GM12878 (cell line): ENCODE data around the gene RASSF10. TPM values are rescaled to one million over a fixed set of nuclear protein-coding genes. Genes with fewer than 3 reads are reported as not detected.

Experiments
- ATAC-seq: fragments of 200-7000 bp; cut with Tn5 transposase; 3 replicates; pipeline ENCODE4 v1.9.1; 2020; ENCODE audit warnings: mild to moderate bottlenecking, moderate library complexity
- BruUV-seq: library from RNA; stranded (reverse); fragments of 400-500 nt; replicated peaks from 2 replicates; lab custom pipeline; 2021; lab: Mats Ljungman, UMichigan
- CTCF ChIA-PET: fragments of 300-600 bp; sonication (Branson Sonifier 250); formaldehyde crosslinking; extraction: SDS; loops from one replicate; lab custom pipeline; 2021; ENCODE audit warnings: inconsistent platforms; lab: Yijun Ruan, JAX
- POLR2A ChIA-PET: fragments of 350-600 bp; formaldehyde crosslinking; extraction: SDS; loops from one replicate; lab custom pipeline; 2021; ENCODE audit warnings: inconsistent platforms; lab: Charles Lee
- RAD21 ChIA-PET: fragments of 300-600 bp; sonication (Branson Sonifier 250); formaldehyde crosslinking; loops from one replicate; lab custom pipeline; 2023; ENCODE audit warnings: antibody characterized with exemption; ENCODE audit not compliant: unreplicated experiment; lab: Charles Lee
- SMC1A ChIA-PET: fragments of 300-600 bp; sonication (Branson Sonifier 250); formaldehyde crosslinking; loops from one replicate; lab custom pipeline; 2023; ENCODE audit not compliant: unreplicated experiment, uncharacterized antibody; lab: Charles Lee
- DNase-seq: peaks from one replicate; pipeline ENCODE4 v3.0.0-alpha.2; 2011; ENCODE audit warnings: low read depth, low spot score
- FAIRE-seq: peaks from 3 replicates; lab custom pipeline; 2011; peaks lifted over from hg19 to GRCh38; lab: Jason Lieb, UNC
- H2AFZ ChIP-seq: 2 replicates; pipeline ENCODE4 v1.6.0; 2011; ENCODE audit warnings: low read depth, low read length, control low read depth; ENCODE audit not compliant: control insufficient read depth
- H3K27ac ChIP-seq: 2 replicates; pipeline ENCODE4 v1.5.1; 2011; ENCODE audit warnings: control low read depth; ENCODE audit not compliant: control insufficient read depth, insufficient read depth
- H3K27me3 ChIP-seq, 2 experiments: replicated peaks in 1 of 2; 2 replicates each; pipeline versions ENCODE4 v1.6.0 to v1.6.1; 2011; ENCODE audit warnings: low read length in 1 of 2; ENCODE audit not compliant: control insufficient read depth in 2 of 2, insufficient read depth in 2 of 2
- H3K36me3 ChIP-seq, 2 experiments: 2 replicates each; pipeline ENCODE4 v1.5.1; 2011; ENCODE audit warnings: low read length in 1 of 2; ENCODE audit not compliant: control insufficient read depth in 2 of 2, insufficient read depth in 2 of 2
- H3K4me1 ChIP-seq: 2 replicates; pipeline ENCODE4 v1.6.1; 2011; ENCODE audit warnings: mild to moderate bottlenecking, low read length, moderate library complexity, mixed read lengths; ENCODE audit not compliant: control insufficient read depth, insufficient read depth
- H3K4me2 ChIP-seq: 2 replicates; pipeline ENCODE4 v1.6.0; 2011; ENCODE audit warnings: control low read depth; ENCODE audit not compliant: control insufficient read depth, insufficient read depth
- H3K4me3 ChIP-seq: fragments of 200-600 bp; sonication (generic); 2 replicates; pipeline ENCODE4 v1.5.1; 2016
- H3K79me2 ChIP-seq: 2 replicates; pipeline ENCODE4 v1.6.0; 2011; ENCODE audit warnings: low read length; ENCODE audit not compliant: control insufficient read depth, insufficient read depth
- H3K9ac ChIP-seq: 2 replicates; pipeline ENCODE4 v1.8.0; 2011; ENCODE audit warnings: low read length, control low read depth, mixed read lengths; ENCODE audit not compliant: control insufficient read depth, insufficient read depth
- H3K9me3 ChIP-seq: replicated peaks from 3 replicates; pipeline ENCODE4 v1.5.1; 2011; ENCODE audit warnings: mild to moderate bottlenecking, low read length; ENCODE audit not compliant: control insufficient read depth, insufficient read depth
- H4K20me1 ChIP-seq: 2 replicates; pipeline ENCODE4 v1.6.0; 2011; ENCODE audit not compliant: control insufficient read depth, insufficient read depth
- BHLHE40 ChIP-seq, 2 experiments: fragments of 450-650 bp in 1 of 2; IDR thresholded peaks; 2 replicates each; pipeline ENCODE4 v1.6.1; 2011 to 2017; ENCODE audit warnings: low read depth in 2 of 2, borderline replicate concordance in 1 of 2, improper control_type of control experiment in 1 of 2, low read length in 1 of 2, mild to moderate bottlenecking in 1 of 2
- ELK1 ChIP-seq: IDR thresholded peaks from 2 replicates; pipeline ENCODE4 v1.6.1; 2012; ENCODE audit warnings: low read depth, low read length, improper control_type of control experiment
- EP300 ChIP-seq, 2 experiments: fragments of 150-350 bp in 1 of 2; IDR thresholded peaks; 2 replicates each; pipeline ENCODE4 v1.6.1; 2011 to 2012; ENCODE audit warnings: low read depth in 2 of 2, low read length in 2 of 2, borderline replicate concordance in 1 of 2, improper control_type of control experiment in 1 of 2, inconsistent platforms in 1 of 2; ENCODE audit not compliant: control insufficient read depth in 1 of 2
- ESRRA ChIP-seq: IDR thresholded peaks from 2 replicates; pipeline ENCODE4 v1.6.1; 2012; ENCODE audit warnings: mild to moderate bottlenecking, low read length, improper control_type of control experiment
- FOXK2 ChIP-seq: fragments of 450-650 bp; IDR thresholded peaks from 2 replicates; pipeline ENCODE4 v1.6.1; 2017; ENCODE audit warnings: mild to moderate bottlenecking, moderate library complexity
- GATAD2B ChIP-seq: fragments of 450-650 bp; conservative IDR thresholded peaks from 2 replicates; pipeline ENCODE4 v1.6.1; 2017; ENCODE audit warnings: low read depth, mild to moderate bottlenecking, moderate library complexity
- IKZF1 ChIP-seq: fragments of 450-650 bp; conservative IDR thresholded peaks from 2 replicates; pipeline ENCODE4 v1.6.1; 2017; ENCODE audit warnings: antibody characterized with exemption, mild to moderate bottlenecking
- MTA2 ChIP-seq: fragments of 450-650 bp; IDR thresholded peaks from 2 replicates; pipeline ENCODE4 v1.6.1; 2016; ENCODE audit warnings: low read depth, mild to moderate bottlenecking, moderate library complexity
- NFYA ChIP-seq: IDR thresholded peaks from 2 replicates; pipeline ENCODE4 v1.6.1; 2011; ENCODE audit warnings: low read depth, mild to moderate bottlenecking, low read length, improper control_type of control experiment, borderline replicate concordance
- PAX5 ChIP-seq: IDR thresholded peaks from 2 replicates; pipeline ENCODE4 v1.6.1; 2011; ENCODE audit warnings: low read depth, low read length, borderline replicate concordance
- POLR2AphosphoS2 ChIP-seq: IDR thresholded peaks from 2 replicates; pipeline ENCODE4 v1.6.1; 2011; ENCODE audit warnings: low read depth, mild to moderate bottlenecking, low read length, improper control_type of control experiment, moderate library complexity
- POU2F2 ChIP-seq: IDR thresholded peaks from 3 replicates; pipeline ENCODE4 v1.6.1; 2011; ENCODE audit warnings: low read depth, mild to moderate bottlenecking, low read length, borderline replicate concordance
- RB1 ChIP-seq: fragments of 450-650 bp; formaldehyde crosslinking; IDR thresholded peaks from 2 replicates; pipeline ENCODE4 v1.6.1; 2017; ENCODE audit warnings: mild to moderate bottlenecking, borderline replicate concordance
- RELA ChIP-seq: fragments of 450-650 bp; IDR thresholded peaks from 2 replicates; pipeline ENCODE4 v1.8.0; 2014; ENCODE audit warnings: borderline replicate concordance; ENCODE audit not compliant: partially characterized antibody
- SIN3A ChIP-seq: IDR thresholded peaks from 2 replicates; pipeline ENCODE4 v1.6.1; 2012; ENCODE audit warnings: low read depth, low read length, improper control_type of control experiment
- SIX5 ChIP-seq: IDR thresholded peaks from 2 replicates; pipeline ENCODE4 v1.6.1; 2011; ENCODE audit warnings: mild to moderate bottlenecking, low read depth, low read length, moderate library complexity; ENCODE audit not compliant: severe bottlenecking
- SUZ12 ChIP-seq: fragments of 200-600 bp; sonication (generic); IDR thresholded peaks from one replicate; pipeline ENCODE4 v1.6.1; 2018; ENCODE audit warnings: antibody characterized with exemption, mild to moderate bottlenecking; ENCODE audit not compliant: unreplicated experiment
- TAF1 ChIP-seq: IDR thresholded peaks from 2 replicates; pipeline ENCODE4 v1.6.1; 2011; ENCODE audit warnings: mild to moderate bottlenecking, low read depth, low read length, borderline replicate concordance
- ZNF274 ChIP-seq: IDR thresholded peaks from one replicate; pipeline ENCODE4 v1.8.0; 2011; ENCODE audit not compliant: insufficient read length, insufficient read depth
- ZNF622 ChIP-seq: fragments of 450-650 bp; IDR thresholded peaks from 2 replicates; pipeline ENCODE4 v1.6.1; 2017; ENCODE audit warnings: mild to moderate bottlenecking, inconsistent platforms
- ZZZ3 ChIP-seq: IDR thresholded peaks from 2 replicates; pipeline ENCODE4 v1.6.1; 2011; ENCODE audit warnings: low read depth; ENCODE audit not compliant: control insufficient read depth, insufficient read length
- WGBS: methylation state at CpG from one replicate; pipeline ENCODE4 v1.1.6; 2016; ENCODE audit warnings: low lambda C conversion rate; ENCODE audit not compliant: insufficient replicate concordance, insufficient coverage; ENCODE audit errors: missing lambda C conversion rate; 5-methylcytosine and 5-hydroxymethylcytosine counted together
- in situ Hi-C: fragments of 300-500 bp; cut with MboI; formaldehyde crosslinking; loops from 9 replicates; pipeline ENCODE4 v1.14.3; 2018; ENCODE audit warnings: mixed read lengths
- intact Hi-C: fragments of 100-400 bp; cut with micrococcal nuclease; formaldehyde crosslinking; loops from one replicate; pipeline ENCODE4 v1.14.2; 2022; ENCODE audit not compliant: unreplicated experiment
- polyA plus RNA-seq, 11 experiments: library from polyadenylated mRNA; depleted of rRNA in 4 of 11; unstranded in 6 of 11; stranded (reverse) in 5 of 11; fragments of >200 nt; fragmentation: Nextera tagmentation in 4 of 11; fragmentation: Illumina TruSeq in 1 of 11; extraction: Ambion mirVana in 4 of 11; extraction: Trizol in 1 of 11; gene quantifications; 1 replicate in 1 of 11; 2 replicates in 10 of 11; pipeline versions ENCODE4 v1.2.1 to v1.2.3, GENCODE V29; 2011 to 2016; ENCODE audit warnings: inconsistent platforms in 2 of 11, missing spikeins in 2 of 11, low read depth in 1 of 11
- total RNA-seq, 4 experiments: library from RNA; depleted of rRNA in 3 of 4; stranded (reverse); fragments of >200 nt in 3 of 4; fragmentation: Illumina TruSeq in 1 of 4; extraction: Trizol in 1 of 4; gene quantifications; 2 replicates each; pipeline versions ENCODE4 v1.2.1 to v1.2.3, GENCODE V29; 2013 to 2021
- TF ChIP-seq, protein P1 (sequence below): IDR thresholded peaks from 2 replicates; pipeline ENCODE4 v1.6.1; 2012; ENCODE audit warnings: low read length, inconsistent platforms
- TF ChIP-seq, protein P2 (sequence below): IDR thresholded peaks from 2 replicates; pipeline ENCODE4 v1.6.1; 2012; ENCODE audit warnings: low read depth, low read length, improper control_type of control experiment

The RASSF10 gene
- total and polyA plus RNA-seq, 10 of the 15 experiments (the other 5 are each of a cell fraction or from before 2014, with no cell fraction given) = 0.03 to 0.23 (median 0.09) TPM; not detected in 6

DNA sequence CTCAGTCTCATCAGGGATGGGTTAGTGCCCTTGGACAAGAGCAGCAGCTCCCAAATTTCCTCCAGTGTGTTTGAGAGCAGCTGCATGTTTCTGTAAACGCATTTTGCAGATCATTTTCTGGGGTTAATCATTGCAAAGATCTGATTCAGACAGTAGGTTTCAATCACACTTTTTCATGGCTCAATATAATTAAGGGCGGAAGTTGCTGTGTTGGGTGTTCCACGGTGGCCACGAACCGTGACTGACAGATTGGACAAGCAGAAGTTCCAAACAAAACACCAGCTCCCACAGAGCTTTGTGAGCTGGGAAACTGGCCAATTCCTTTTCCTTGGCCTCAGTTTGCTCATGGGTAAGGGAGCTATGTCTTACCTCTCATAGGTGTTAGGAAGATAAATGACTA is 8.4 kb upstream of the RASSF10 start:
- CTCF ChIA-PET = interaction anchor here (1.1 to 1.3 kb wide), 3 partner anchors 35 to 113 kb away, joined by 3 to 7 read pairs (median 6); no protein-coding TSS in a partner anchor
- ATAC-seq (peak; percentile 80), FAIRE-seq (no peak), DNase-seq (no peak)
- no peaks in the 10 kb centered on the region for H3K27me3 ChIP-seq
- no peak overlapping the region for H3K27ac ChIP-seq
- H4K20me1 ChIP-seq = no peaks in the 10 kb centered on the region
- POLR2A ChIA-PET = no interaction called here
- RAD21 ChIA-PET = interaction anchor here (0.8 to 1.0 kb wide), 2 partner anchors 11 to 139 kb away, joined by 3 to 4 read pairs; no protein-coding TSS in a partner anchor
- SMC1A ChIA-PET = interaction anchor here (0.8 to 1.3 kb wide), 7 partner anchors 10 to 151 kb away, joined by 3 to 6 read pairs (median 3); no protein-coding TSS in a partner anchor
- BruUV-seq = no TSS peak
- no peak overlapping the region for H3K9ac ChIP-seq
- H3K9me3 ChIP-seq = no peaks in the 10 kb centered on the region
- no peak overlapping the region for H3K4me3 ChIP-seq
- in situ Hi-C loops = no loop called here
- H3K36me3 ChIP-seq = no peaks in the 10 kb centered on the region
- 25% methylated on average over 5 of the region's 5 CpGs for WGBS
- intact Hi-C loops = no loop called here
- H2AFZ ChIP-seq = no peak overlapping the region
- no peaks in the 10 kb centered on the region for H3K79me2 ChIP-seq
- H3K4me1 ChIP-seq = no peaks in the 10 kb centered on the region
- no peak overlapping the region for H3K4me2 ChIP-seq
- TF ChIP-seq POU2F2 = no peak
- peak in 1 of 2 experiments; percentile 58; a peak in 2 of 4 replicates for TF ChIP-seq BHLHE40 (IDR thresholded peaks at IDR 0.05; ENCODE audit: borderline replicate concordance in 1 of 2, low read depth in 2 of 2, low read length in 1 of 2)
- no peak for TF ChIP-seq ZNF622
- TF ChIP-seq RELA = no peak
- TF ChIP-seq MTA2 = peak; percentile 75
- TF ChIP-seq SIX5 = no peak
- no peak for TF ChIP-seq ZNF274
- TF ChIP-seq EP300 (IDR thresholded peaks at IDR 0.05; ENCODE audit: borderline replicate concordance in 1 of 2, control insufficient read depth in 1 of 2, low read depth in 2 of 2, low read length in 2 of 2) = no peak
- TF ChIP-seq SUZ12 = no peak
- TF ChIP-seq POLR2AphosphoS2 = no peak
- TF ChIP-seq PAX5 = peak; percentile 27; the same call in 1 of the 2 replicates
- TF ChIP-seq ZZZ3 = no peak
- no peak for TF ChIP-seq TAF1
- no peak for TF ChIP-seq ESRRA
- TF ChIP-seq, protein P1, sequence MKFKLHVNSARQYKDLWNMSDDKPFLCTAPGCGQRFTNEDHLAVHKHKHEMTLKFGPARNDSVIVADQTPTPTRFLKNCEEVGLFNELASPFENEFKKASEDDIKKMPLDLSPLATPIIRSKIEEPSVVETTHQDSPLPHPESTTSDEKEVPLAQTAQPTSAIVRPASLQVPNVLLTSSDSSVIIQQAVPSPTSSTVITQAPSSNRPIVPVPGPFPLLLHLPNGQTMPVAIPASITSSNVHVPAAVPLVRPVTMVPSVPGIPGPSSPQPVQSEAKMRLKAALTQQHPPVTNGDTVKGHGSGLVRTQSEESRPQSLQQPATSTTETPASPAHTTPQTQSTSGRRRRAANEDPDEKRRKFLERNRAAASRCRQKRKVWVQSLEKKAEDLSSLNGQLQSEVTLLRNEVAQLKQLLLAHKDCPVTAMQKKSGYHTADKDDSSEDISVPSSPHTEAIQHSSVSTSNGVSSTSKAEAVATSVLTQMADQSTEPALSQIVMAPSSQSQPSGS = no peak
- no peak for TF ChIP-seq RB1
- TF ChIP-seq IKZF1 = peak; percentile 56
- no peak for TF ChIP-seq SIN3A
- TF ChIP-seq, protein P2, sequence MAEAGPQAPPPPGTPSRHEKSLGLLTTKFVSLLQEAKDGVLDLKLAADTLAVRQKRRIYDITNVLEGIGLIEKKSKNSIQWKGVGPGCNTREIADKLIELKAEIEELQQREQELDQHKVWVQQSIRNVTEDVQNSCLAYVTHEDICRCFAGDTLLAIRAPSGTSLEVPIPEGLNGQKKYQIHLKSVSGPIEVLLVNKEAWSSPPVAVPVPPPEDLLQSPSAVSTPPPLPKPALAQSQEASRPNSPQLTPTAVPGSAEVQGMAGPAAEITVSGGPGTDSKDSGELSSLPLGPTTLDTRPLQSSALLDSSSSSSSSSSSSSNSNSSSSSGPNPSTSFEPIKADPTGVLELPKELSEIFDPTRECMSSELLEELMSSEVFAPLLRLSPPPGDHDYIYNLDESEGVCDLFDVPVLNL = no peak
- TF ChIP-seq ELK1 = no peak
- TF ChIP-seq NFYA = no peak
- TF ChIP-seq GATAD2B = no peak
- TF ChIP-seq FOXK2 = no peak
